Activated CD4-positive, alpha-beta T cell treated with anti-CD3 and anti-CD28 coated beads, Interleukin-2, Interleukin-6, amounts not matched to agents 100 ng/mL and 50 ng/mL, durations not matched to agents 16 hours and 8 hours (primary cell): Measurements from ENCODE around the gene ADGRE3.
"Not testable (repeated sequence)": the region's sequence is repeated elsewhere in the genome, so short reads cannot be mapped to it uniquely, and the experiment has no call there.

ENCODE experiments used
- DNase-seq: peaks from one replicate; pipeline ENCODE4 v3.0.0-alpha.2; 2020

ADGRE3 gene

DNA sequence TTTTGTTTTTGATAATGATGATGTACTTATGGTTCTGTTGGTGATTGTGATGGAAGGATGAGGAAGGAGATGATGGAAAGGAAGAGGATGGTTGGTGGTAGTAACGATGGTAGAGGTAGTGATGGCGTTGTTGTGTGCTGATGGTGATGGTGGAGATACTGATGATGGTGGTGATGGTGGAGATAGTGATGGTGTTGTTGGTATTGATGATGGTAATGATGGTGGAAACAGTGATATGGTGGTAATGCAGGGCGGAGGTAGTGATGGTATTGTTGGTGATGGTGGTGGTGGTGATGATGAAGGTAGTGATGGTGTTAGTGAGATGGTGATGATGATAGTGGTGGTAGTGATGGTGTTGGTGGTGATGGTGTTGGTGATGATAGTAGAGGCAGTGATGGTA, 79.1 kb downstream of the ADGRE3 start:
- no peak for DNase-seq

DNA sequence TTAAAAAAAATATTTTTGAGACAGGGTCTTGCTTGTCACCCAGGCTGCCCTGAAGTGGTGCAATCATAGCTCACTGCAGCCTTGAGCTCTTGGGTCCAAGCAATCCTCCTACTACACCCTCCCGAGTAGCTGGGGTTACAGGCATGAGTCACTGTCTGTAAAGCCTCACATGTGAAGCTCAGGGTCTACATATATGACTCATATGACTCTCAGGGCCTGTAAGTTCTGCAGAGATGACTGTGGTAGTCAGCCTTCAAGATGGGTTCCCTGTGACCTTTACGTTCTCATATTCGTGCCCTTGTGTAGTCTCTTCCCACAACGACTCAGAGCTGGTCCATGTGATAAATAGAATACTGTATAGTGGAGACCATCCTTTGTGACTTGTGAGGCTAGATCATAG, 85.2 kb downstream of the ADGRE3 start:
- peak; percentile 63 for DNase-seq

DNA sequence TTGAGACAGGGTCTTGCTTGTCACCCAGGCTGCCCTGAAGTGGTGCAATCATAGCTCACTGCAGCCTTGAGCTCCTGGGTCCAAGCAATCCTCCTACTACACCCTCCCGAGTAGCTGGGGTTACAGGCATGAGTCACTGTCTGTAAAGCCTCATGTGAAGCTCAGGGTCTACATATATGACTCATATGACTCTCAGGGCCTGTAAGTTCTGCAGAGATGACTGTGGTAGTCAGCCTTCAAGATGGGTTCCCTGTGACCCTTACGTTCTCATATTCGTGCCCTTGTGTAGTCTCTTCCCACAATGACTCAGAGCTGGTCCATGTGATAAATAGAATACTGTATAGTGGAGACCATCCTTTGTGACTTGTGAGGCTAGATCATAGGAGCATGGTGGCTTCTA, 89.5 kb downstream of the ADGRE3 start:
- DNase-seq, result peak; percentile 90

DNA sequence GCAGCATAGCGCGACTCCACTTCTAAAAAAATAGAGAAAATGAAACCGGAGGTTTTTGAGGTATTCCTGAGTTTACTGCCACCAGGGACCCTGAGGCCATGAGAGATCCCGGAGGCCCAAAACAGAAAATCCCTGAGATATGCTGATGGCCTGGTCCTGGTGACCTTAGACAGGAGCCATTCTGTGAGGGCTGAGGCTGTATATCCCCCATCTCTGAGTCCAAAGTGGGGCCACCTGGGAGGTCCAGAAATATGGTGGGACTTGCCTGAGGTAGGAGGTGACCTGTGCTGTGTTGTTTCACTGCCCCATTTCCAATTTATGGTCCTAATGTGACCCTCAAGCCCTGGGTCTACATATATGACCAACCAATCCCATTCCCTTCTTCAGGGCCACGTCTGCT, 90.3 kb downstream of the ADGRE3 start:
- DNase-seq, result not testable (repeated sequence)

DNA sequence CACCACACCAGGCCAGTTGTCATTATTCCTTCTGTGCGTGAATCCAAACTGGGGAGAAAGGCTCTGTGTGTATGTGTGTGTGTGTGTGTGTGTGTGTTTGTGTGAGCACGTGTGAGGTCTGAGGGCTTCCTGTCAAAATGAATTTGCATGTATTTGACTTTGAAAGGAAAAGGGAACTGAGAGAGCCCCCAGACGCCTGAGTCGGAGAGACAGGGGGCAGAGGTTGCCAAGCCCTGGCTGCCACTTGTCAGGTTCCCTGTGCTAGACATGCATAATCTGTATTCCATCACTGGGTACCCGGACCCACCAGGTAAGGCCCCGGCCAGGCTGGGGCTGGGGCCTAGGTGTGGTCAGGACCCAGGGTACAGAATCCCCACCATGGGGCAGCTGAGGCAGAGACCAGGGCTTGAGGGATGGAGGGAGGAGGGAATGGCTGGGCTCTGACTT, 91.7 kb downstream of the ADGRE3 start, which contains the start of gene CLEC17A:
CLEC17A (plus strand) TSS at position 191 of the 447 bp plus-strand sequence; CDS start at position 268, 77 bp downstream.
- DNase-seq, result no peak

DNA sequence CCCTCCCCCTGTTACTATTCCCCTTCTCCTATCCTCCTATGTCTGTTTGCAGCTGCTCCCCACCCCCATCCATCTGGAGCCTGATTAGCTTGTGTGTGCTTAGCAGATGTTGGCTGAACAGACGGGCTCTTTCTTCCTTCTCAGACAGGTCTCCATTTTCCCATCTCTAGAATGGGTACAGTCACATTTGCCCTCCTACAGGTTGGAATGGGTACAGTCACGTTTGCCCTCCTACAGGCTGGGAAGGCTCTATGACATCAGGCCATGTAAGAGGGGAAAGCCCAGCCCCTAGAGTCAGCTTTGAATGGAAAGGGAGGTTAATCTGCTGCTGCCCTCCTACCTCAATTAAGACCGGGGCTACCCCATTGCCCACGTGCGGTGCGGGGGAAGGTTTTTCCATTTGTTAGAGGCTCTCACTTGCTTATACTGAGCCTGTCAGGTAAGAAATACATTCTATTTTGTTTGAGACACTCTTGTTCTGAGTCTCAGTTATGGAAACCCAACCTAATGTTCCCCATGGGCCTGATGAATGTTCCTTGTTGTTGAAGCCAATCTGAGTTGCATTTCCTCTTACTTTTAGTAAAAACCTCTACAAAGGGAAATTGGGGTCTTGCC, 93.9 kb downstream of the ADGRE3 start:
- peak; percentile 41 for DNase-seq

DNA sequence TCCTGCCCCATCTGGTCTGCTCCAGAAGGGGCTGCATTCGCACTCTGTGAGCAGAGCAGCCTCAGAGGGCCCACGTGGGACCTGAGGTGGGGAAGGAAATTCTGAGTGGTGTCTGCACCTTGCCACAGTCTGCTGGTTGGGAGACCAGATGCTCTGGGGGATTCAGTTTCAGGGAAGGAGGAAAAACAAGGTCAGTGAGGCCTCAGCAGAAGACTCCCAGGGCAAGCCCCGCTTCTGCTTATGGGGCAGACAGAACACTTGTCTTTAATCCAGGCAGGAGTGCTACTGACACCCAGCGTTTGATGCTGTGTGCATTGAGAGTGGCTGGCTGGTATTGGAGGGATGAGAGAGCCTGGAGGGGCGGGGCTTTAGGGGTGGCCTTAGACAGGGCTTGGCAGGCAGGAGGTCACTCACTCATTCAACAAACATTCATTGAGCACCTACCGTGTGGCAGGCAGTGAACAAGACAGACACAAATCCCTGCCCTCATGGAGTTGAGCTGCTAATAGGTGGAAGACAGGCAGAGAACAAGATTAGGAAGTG, 96.7 kb downstream of the ADGRE3 start:
- no peak for DNase-seq

DNA sequence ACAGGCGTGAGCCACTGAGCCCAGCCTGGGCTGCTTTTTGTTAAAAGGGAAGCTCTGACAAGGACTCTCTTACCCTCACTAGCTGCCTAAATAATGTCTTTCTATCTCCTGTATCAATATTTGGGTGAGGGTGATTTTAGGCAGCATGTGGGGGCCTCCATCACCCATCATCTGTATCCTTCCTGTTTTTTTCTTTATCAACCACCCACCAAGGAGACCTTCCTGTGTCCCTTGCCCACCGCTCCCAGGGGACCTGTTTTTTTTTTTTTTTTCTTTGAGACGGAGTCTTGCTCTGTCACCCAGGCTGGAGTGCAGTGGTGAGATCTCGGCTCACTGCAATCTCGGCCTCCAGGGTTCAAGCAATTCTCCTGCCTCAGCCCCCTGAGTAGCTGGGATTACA, 97.4 kb downstream of the ADGRE3 start:
- DNase-seq, result no peak

DNA sequence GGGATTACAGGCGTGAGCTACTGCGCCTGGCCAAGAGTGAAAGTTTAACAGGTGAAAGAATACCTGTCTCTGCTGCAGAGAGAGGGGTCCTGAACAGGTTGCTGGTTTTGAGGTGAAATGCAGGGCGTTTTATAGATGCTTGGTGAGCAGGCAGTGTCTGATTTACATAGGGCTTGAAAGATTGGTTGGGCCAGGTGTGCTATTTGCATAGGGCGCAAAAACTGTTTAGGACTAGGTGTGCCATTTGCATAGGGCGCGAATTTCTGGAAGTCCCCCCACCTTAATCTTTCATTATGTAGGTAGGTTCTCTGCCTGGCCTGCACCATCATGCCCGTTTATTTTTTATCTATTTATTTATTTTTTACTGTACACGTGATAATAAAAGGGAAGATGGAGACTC, 98.3 kb downstream of the ADGRE3 start:
- no peak for DNase-seq

DNA sequence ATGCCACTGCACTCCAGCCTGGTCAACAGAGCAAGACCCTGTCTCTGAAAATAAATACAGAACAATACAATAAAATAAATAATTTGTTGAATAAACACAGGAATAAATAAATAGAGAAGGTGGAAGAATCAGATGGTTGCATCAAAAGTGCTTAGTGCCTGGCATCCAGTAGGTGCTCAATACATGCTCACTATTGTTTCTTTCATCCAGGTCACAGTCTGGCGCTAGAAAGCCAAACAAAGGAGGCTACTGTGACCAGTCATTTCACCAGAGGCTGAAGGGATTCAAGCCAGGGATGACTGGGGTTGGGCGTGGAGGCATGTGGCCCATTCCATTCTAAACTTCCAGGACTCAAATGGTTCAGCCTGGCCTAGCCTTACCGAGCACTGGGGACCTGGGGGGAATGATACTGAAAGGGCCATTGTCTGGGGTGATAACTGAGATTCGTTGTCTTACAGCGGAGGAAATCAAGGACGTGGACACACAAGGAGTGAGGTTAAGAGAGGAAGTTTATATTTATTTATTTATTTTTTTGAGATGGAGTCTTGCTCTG, 99.1 kb downstream of the ADGRE3 start:
- no peak for DNase-seq

DNA sequence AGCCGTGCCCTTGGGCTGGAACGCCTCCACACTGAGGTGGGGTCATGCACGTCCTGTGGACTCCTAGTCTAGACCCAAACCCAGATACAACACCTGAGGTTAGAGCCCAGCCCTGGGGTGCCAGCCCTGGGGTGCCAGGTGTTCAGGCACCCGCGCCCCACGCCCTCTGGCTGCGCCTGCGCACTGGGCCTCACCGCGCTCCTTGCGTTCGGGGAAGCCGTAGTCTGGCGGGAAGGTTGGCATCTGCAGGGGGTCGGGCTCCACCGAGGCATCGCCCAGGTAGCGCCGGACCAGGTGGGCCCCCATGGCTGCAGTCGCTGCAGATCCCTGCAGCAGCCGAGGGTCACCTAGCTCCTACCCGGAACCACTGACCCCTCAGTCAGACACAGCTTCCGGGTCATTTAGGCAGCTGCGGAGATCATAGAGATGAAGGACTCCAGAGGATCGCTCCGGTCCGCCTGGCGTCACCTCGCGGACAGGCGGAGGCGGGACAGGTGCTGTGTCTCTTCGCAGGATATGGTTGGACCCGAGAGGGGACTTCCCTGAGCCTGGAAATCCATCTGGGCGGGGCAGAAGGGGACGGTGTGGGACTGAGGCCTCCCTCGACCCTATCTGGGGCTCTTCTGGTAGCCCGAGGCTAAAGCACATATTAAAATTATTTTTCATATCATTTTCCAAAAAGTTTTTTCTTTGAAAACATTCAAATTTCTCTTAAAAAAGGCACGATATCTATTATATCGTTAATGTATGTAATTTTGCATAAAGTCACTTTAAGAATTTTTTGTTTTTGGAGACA, 102.8 kb downstream of the ADGRE3 start, which contains the start of gene NDUFB7:
NDUFB7 (minus strand) TSS at position 372 of the 796 bp plus-strand sequence; CDS start at position 306, 66 bp downstream.
- DNase-seq, result peak; percentile 96

DNA sequence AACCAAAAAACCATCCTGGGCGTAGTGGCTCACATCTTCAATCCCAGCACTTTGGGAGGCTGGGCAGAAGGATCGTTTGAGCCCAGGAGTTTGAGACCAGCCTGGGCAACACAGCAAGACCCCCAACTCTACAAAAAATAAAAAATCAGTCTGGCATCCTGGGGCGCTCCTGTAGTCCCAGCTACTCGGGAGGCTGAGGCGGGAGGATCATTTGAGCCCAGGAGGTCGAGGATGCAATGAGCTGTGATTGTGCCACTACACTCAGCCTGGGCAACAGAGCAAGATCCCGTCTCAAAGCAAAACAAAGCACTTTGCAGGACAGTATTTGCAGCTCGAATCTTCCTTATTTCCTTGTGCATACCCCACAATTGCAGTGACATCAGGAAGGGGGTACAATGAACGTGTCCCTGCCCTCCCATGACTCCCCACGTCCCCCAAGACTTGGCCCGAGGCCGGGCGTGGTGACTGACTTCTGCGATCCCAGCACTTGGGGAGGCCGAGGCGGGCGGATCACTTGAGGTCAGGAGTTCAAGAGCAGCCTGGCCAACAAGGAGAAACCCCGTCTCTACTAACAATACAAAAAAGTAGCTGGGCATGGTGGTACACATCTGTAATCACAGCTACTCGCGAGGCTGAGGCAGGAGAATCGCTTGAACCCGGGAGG, 103.6 kb downstream of the ADGRE3 start:
- DNase-seq, result no peak
